ENCODE results near the gene NSFL1C.
"Not testable (repeated sequence)": the region's sequence is repeated elsewhere in the genome, so short reads cannot be mapped to it uniquely, and the experiment has no call there.

GRCh38 chr20:1497371-1497770 lies 30.7 kb upstream of the NSFL1C start:
- not testable (repeated sequence) for TF ChIP-seq EP300 (IDR thresholded peaks at IDR 0.05); CTCF (IDR thresholded peaks at IDR 0.05); POLR2A (IDR thresholded peaks at IDR 0.05; ENCODE audit: low read depth); POLR2AphosphoS5 (IDR thresholded peaks at IDR 0.05)
